Adrenal gland (tissue), 5 donors: Measurements from ENCODE around the gene RABGAP1L.

ENCODE experiments used
- CTCF ChIP-seq, 6 experiments: fragments of 450-650 bp in 4 of 6; fragments of 200-600 bp in 2 of 6; sonication (generic) in 1 of 6; IDR thresholded peaks; 1 replicate in 5 of 6; 2 replicates in 1 of 6; pipeline versions ENCODE4 v1.5.1 to v1.8.0; 2016 to 2021; ENCODE audit warnings: antibody characterized with exemption in 6 of 6, mild to moderate bottlenecking in 2 of 6, moderate library complexity in 1 of 6
- POLR2A ChIP-seq, 2 donors: fragments of 450-650 bp; IDR thresholded peaks; one replicate each; pipeline ENCODE4 v1.6.1; 2017; ENCODE audit warnings: antibody characterized with exemption in 2 of 2, mild to moderate bottlenecking in 2 of 2, moderate library complexity in 1 of 2
- donor health status: DM: no; HTN: no; CAD: no.

GRCh38 chr1:174690266-174690665 is 530.9 kb downstream of the RABGAP1L start:
- TF ChIP-seq CTCF (IDR thresholded peaks at IDR 0.05): no peak
- TF ChIP-seq POLR2A (IDR thresholded peaks at IDR 0.05): no peak
